Bone marrow (tissue), 2 donors: ENCODE results near the gene CEP126.

Experiments
- DNase-seq, 2 donors: peaks; one replicate each; lab custom pipeline; 2025; lab: John Stamatoyannopoulos, UW

CEP126 gene

DNA sequence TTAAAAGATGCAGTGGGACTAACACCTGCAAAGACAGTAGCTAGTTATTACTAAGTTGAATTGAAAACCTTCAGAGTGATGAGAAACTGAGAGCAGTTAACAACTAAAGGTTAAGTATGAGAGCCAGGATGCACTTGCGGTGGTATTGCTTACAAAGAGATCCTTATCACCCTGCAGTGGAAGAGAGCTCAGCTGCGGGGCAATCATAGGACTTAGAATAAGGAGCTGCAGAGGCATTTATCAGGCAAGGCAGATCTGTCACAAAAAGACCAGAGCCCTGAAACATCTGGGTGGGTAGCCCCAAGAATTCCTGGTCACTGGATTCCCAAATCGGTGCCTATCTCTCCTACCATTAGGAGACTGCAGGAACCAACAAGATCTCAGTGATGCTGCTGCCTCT lies 98.1 kb downstream of the CEP126 start:
- no peak for DNase-seq

DNA sequence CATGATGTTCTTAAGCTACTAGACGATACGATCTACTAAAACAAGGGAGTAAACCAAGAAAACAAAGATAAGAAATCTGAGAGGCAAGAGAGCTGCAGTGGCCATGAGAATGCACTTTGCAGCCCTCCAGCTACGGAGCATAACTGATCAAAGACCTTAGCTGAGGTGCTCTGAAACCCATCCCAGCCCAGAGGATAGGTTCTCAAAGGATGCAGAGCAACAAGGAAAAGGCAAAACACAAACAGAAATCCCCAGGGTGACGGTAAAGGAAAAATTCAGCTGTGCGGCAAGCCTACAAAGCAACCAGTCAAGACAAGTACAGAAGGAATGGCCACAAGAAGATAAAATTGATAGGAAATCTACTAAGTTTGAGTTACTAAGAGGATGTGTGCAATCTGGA lies 99.9 kb downstream of the CEP126 start:
- DNase-seq = no peak

GRCh38 chr11:102017026-102017425 lies 102.2 kb downstream of the CEP126 start:
- no peak for DNase-seq

DNA sequence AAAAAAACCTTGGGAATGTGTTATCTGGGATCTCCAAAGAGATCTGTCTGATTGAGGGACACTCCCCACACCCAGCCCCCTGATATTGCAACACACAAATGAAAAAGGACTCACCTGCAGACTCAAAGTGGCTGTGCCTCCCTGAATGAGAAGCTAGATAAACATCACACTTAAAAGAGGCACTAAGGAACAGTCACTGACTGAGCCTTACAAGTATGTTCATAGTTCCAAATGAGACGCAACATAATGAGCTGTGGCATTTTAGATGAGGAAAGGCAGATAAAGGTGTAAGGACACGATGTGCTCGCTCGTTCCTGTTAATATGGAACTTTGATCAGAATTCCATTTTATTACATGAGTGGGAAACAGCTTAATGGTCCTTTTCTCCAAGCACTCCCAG lies 111.4 kb downstream of the CEP126 start:
- DNase-seq = no peak

DNA sequence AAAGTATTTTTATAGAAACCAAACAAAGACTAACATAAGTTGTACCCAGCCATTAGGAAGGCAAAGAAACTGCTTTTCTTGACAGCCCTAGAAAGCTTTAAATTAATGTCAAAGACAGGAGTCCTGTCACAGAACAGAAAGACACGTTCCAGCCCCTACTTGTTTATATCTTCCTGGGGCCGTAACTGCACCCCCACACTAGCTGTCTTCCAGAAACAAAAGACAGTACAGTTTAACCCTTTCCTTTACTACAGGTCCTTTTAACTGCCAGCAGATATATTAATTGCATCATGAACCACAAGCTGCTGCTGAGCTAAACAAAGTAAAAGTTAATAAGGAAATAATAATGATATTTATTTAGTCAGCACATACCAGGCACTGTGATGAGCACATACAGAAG lies 112.1 kb downstream of the CEP126 start:
- DNase-seq = no peak

GRCh38 chr11:102036757-102037156 lies 121.9 kb downstream of the CEP126 start:
- no peak for DNase-seq

DNA sequence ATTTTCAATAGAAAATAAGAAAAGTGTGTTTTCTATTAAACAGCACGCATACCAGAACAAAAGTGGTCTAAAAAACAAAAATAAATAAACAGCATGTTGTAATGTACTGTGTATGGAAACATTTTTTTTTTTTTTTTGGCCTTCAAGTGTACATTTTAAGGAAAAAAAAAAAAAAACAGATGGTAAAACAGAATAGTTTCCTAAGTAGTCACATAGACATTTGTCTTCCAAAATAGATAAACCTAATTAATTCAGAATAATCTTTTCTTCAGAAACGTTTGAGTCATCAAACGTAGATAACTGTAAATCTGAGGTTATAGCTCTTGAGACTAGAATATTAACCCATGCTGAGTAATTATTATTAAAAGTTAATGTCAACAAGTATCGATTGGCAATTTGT lies 132.0 kb downstream of the CEP126 start:
- DNase-seq = no peak

- no peak for DNase-seq
Observed at GRCh38 chr11:102047305-102047924, 132.6 kb downstream of the CEP126 start, which contains the start of gene CFAP300. Gene CFAP300, plus strand, starts transcription at chr11:102047437. Its CDS starts 34 bp downstream, at chr11:102047471.
